Measurements from ENCODE around the gene PKN2.
A peak's percentile ranks its signal among the peaks of the same experiment; 100 is the strongest.
"Not testable (repeated sequence)": the region's sequence is repeated elsewhere in the genome, so short reads cannot be mapped to it uniquely, and the experiment has no call there.

PKN2 gene

GRCh38 chr1:88680471-88680870, 3.6 kb upstream of the PKN2 start:
- no peak for DNase-seq (ENCODE audit: low spot score)

- no peak for DNase-seq (ENCODE audit: low spot score)
These were observed 3.0 kb upstream of the PKN2 start for GRCh38 chr1:88680911-88681622.

DNA sequence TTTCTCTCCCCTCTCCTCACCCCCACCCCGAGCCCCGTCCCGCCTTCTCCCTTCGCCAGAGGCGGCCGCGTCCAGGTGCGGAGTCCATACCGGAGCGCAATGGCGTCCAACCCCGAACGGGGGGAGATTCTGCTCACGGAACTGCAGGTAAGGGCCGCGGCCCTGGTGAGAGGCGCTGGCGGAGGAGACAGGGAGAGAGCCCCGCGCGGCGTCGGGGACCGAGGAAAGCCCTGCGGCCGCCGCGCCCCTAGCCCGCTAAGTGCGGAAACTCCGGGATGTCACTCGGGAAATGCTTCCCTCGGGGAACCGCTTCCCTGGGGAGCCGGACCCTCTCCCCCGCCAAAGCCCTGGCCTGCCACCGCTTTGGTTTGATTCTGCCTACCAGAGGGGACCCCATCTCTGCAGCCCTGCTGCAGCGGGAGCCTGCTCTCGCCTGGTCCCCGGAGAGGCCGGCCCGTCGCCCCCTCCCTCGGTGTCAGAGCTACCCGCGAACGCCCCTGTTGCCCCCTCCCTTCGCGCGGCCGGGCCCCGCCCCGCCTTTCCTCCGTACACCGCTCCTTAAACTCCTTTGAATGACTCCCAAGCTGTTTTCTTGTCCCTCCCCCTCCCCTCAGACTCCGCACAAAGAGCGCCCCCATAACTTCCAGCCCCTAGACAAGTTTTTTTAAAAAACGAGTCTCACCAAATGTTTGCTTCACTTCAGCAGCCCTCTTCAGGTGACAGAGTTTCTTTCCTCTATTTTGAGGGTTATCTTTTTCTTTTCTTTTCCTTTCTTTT, 597 bp downstream of the PKN2 start:
- peak; percentile 40 for DNase-seq (ENCODE audit: low spot score)

DNA sequence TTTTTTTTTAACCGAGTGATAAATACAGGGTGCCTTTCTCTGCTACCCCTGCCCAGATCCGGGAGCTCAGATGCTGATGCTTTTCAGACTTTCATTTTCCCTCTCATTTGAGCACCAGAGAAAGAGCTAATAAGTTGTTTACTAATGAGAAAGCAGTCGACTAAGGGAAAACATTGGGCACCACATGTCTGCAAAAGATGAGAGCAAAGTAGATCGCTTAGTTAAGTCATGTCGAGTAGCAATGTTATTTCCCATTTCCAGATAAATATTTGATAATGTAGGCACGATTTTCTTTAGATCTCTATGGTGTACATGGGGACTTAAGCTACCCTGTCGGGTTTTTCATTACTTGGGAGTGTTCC, 1.2 kb downstream of the PKN2 start:
- DNase-seq (ENCODE audit: low spot score): no peak

- DNase-seq (ENCODE audit: low spot score): no peak
These were observed 7.5 kb downstream of the PKN2 start for GRCh38 chr1:88691540-88691939.

GRCh38 chr1:88695781-88696180, 11.7 kb downstream of the PKN2 start:
- no peak for DNase-seq (ENCODE audit: low spot score)

DNA sequence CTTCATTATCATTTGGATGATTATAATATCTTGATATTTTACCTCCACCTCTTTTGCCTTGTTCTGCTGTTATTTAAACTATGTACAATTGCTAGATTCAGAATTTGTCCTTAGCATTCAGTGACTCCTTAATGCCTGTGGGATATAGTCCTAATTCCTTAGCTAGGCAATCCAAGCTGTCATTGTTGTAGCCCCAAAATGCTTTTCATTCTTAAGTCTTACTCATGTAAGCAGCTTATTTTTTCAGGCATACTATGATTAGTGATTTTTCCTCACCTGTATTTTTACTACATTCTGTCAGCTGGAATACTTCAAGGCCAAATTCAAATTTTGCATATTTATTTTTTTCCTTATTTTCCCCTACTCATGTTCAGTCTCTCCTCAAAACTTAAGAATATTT, 13.4 kb downstream of the PKN2 start:
- no peak for DNase-seq (ENCODE audit: low spot score)

DNA sequence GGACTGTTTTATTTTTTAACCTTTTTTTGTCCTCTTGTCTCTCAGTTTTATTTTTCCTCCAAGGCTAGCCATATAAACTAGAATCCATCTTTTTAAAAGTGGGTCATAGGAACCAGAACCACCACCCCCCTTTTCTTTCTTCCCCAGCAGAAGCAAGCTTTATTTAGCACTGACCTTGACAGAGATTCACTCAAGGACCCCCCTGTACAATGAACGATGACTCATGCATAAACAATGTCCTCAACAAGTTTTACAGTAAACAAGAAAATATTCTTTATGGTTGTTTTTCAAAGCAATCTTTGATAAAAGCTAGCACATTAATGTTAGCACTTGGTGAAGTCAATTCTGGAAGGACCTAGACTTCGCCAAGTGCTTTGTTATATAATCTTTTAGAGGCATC, 14.1 kb downstream of the PKN2 start:
- no peak for DNase-seq (ENCODE audit: low spot score)

- DNase-seq (ENCODE audit: low spot score): no peak
These were observed 14.7 kb downstream of the PKN2 start for GRCh38 chr1:88698764-88699163.

GRCh38 chr1:88700425-88701013, 16.4 kb downstream of the PKN2 start:
- no peak for DNase-seq (ENCODE audit: low spot score)

DNA sequence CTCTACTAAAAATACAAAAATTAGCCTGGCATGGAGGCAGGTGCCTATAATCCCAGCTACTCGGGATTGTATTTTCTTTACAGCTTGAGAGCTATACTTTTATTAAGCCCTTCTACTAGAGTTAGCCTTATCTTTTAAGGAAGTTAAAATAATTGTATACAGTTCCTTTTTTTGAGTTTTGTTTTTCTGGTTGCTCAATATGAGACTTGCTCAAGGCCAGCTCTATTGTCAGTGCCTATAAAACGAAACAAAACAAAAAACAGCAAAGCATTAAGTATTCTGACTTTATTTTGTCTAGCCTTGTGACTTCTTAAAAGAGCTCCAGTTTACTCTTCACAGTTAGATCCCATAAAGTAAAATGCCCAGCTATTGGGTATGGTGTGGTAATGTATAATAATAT, 17.2 kb downstream of the PKN2 start:
- DNase-seq (ENCODE audit: low spot score): no peak

DNA sequence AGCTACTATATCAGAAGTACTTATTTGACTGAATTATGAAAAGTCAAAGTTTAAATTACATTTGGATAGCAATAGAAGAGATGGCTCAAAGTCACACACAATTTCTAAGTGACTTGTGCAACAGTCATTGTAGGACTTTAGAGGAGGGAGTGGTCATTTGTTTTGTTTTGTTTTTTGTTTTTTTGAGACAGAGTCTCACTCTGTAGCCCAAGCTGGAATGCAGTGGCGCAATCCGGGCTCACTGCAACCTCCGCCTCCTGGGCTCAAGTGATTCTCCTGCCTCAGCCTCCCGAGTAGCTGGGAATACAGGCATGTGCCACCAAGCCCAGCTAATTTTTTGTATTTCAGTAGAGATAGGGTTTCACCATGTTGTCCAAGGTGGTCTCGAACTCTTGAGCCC, 17.7 kb downstream of the PKN2 start:
- not testable (repeated sequence) for DNase-seq (ENCODE audit: low spot score)

- DNase-seq (ENCODE audit: low spot score): no peak
These were observed 23.9 kb downstream of the PKN2 start for GRCh38 chr1:88708011-88708410.

DNA sequence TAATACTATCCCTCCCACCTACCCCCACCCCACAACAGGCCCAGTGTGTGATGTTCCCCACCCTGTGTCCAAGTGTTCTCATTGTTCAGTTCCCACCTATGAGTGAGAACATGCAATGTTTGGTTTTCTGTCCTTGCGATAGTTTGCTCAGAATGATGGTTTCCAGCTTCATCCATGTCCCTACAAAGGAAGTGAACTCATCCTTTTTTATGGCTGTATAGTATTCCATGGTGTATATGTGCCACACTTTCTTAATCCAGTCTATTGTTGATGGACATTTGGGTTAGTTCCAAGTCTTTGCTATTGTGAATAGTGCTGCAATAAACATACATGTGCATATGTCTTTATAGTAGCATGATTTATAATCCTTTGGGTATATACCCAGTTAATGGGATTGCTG, 28.8 kb downstream of the PKN2 start:
- DNase-seq (ENCODE audit: low spot score): not testable (repeated sequence)

GRCh38 chr1:88716571-88716970, 32.5 kb downstream of the PKN2 start:
- DNase-seq (ENCODE audit: low spot score): not testable (repeated sequence)

GRCh38 chr1:88722492-88722891, 38.4 kb downstream of the PKN2 start:
- DNase-seq (ENCODE audit: low spot score): no peak

DNA sequence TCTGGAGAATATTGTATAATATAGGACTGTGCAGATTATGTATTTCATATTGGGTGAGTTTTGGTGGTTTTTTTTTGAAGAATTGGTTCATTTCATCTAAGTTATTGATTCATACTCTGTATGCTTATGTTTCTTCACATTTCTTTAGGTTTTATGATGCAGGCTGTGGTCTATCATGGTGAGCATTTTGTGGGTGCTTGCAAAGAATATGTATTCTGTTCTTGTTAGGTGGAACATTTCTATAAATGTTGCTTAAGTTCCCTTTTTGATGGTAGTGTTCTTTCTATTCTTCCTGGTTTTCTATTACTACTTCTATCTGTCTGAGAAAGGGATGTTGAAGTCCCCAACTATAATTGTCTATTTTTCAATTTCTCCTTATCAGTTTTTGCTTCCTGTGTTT, 42.6 kb downstream of the PKN2 start:
- no peak for DNase-seq (ENCODE audit: low spot score)

- no peak for DNase-seq (ENCODE audit: low spot score)
These were observed 43.1 kb downstream of the PKN2 start for GRCh38 chr1:88727205-88727604.

DNA sequence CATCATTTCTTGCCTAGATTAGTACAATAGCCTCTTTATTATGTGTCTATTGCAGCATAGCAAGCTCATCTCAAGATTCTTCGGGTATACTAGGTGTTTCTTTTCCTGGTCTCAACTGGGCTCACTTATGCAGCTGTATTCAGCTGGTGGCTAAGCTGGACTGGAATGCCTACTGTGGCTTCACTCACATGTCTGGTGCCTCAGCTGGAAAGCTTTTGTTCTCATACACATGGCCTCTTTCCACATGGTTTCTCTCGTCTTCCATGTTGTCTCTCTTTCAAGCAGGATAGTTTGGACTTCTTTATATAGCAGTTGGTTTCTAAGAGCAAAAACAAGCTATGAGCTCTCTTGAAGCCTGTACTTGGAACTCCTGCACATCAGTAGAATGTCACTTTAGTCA, 45.2 kb downstream of the PKN2 start:
- no peak for DNase-seq (ENCODE audit: low spot score)

DNA sequence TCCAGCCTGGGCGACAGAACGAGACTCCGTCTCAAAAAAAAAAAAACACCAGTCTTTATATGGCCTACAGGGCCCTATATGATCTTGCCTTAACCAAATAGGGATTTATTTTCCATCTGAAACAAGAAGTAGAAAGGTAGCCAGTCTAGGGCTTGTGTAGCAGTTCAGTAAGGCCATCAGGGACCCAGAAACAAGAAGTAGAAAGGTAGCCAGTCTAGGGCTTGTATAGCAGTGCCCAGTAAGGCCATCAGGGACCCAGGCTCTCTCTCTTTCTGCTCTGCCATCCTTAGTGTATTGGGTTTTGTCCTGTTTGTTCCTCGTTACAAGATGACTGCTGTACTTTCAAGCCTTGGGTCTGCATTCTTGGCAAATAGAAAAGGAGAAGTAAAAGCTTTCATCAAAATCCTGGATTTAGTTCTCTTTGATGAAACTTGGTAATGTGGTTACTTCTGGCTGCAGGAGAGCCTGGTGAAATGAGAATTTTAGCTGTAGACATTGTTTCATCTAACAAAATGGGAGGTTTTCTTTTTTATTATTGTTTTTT, 46.1 kb downstream of the PKN2 start:
- no peak for DNase-seq (ENCODE audit: low spot score)

- no peak for DNase-seq (ENCODE audit: low spot score)
These were observed 46.9 kb downstream of the PKN2 start for GRCh38 chr1:88730995-88731394.

- no peak for DNase-seq (ENCODE audit: low spot score)
These were observed 47.6 kb downstream of the PKN2 start for GRCh38 chr1:88731475-88732269.
